Gastroesophageal sphincter (tissue), 4 donors: ENCODE measurements around the gene LMOD1. TPM values are rescaled to one million over a fixed set of nuclear protein-coding genes. Genes with fewer than 3 reads are reported as not detected.
A peak's percentile ranks its signal among the peaks of the same experiment; 100 is the strongest.

ENCODE experiments used
- ATAC-seq: fragments of 150-250 bp; one replicate; pipeline ENCODE4 v1.9.1; 2016; ENCODE audit warnings: mild to moderate bottlenecking, moderate library complexity
- H3K27ac ChIP-seq, 4 donors: fragments of 200-600 bp; sonication (generic) in 3 of 4; 1 replicate in 3 of 4; 2 replicates in 1 of 4; pipeline ENCODE4 v1.5.1; 2016 to 2019
- H3K27me3 ChIP-seq: fragments of 200-600 bp; sonication (generic); one replicate; pipeline ENCODE4 v1.5.1; 2019
- H3K36me3 ChIP-seq, 2 donors: fragments of 200-600 bp; sonication (generic); one replicate each; pipeline ENCODE4 v1.5.1; 2019; ENCODE audit warnings: control low read depth in 1 of 2
- H3K4me1 ChIP-seq, 3 donors: fragments of 200-600 bp; sonication (generic); 1 replicate in 2 of 3; 2 replicates in 1 of 3; pipeline ENCODE4 v1.5.1; 2016 to 2019; ENCODE audit warnings: control low read depth in 2 of 3
- H3K4me3 ChIP-seq, 2 donors: fragments of 200-600 bp; sonication (generic); one replicate each; pipeline ENCODE4 v1.5.1; 2019; ENCODE audit warnings: mild to moderate bottlenecking in 1 of 2, moderate library complexity in 1 of 2
- H3K9me3 ChIP-seq, 3 donors: fragments of 200-600 bp; sonication (generic); one replicate each; pipeline ENCODE4 v1.5.1; 2017 to 2019; ENCODE audit warnings: control low read depth in 2 of 3
- EP300 ChIP-seq: sonication (generic); formaldehyde crosslinking; IDR thresholded peaks from one replicate; pipeline ENCODE4 v1.6.1; 2017; ENCODE audit warnings: antibody characterized with exemption, mild to moderate bottlenecking
- POLR2A ChIP-seq, 2 donors: fragments of 450-650 bp; IDR thresholded peaks; one replicate each; pipeline ENCODE4 v1.6.1; 2017; ENCODE audit warnings: antibody characterized with exemption in 2 of 2, mild to moderate bottlenecking in 2 of 2, moderate library complexity in 1 of 2
- POLR2AphosphoS5 ChIP-seq: sonication (generic); formaldehyde crosslinking; IDR thresholded peaks from one replicate; pipeline ENCODE4 v1.6.1; 2017; ENCODE audit warnings: antibody characterized with exemption
- WGBS, 2 donors: methylation state at CpG; one replicate each; pipeline ENCODE4 v1.1.5; 2018; ENCODE audit warnings: low coverage in 1 of 2; 5-methylcytosine and 5-hydroxymethylcytosine counted together
- total RNA-seq, 4 donors: library from RNA; depleted of rRNA; stranded (reverse); fragments of >200 nt; gene quantifications; one replicate each; pipeline ENCODE4 v1.1.0, GENCODE V29; 2016
- TF ChIP-seq, protein P1 (sequence below), 4 experiments: fragments of 200-600 bp in 2 of 4; fragments of 450-650 bp in 2 of 4; sonication (generic) in 1 of 4; IDR thresholded peaks; one replicate each; pipeline ENCODE4 v1.5.1; 2017 to 2019; ENCODE audit warnings: antibody characterized with exemption in 4 of 4, mild to moderate bottlenecking in 2 of 4, moderate library complexity in 2 of 4

Gene LMOD1
- total RNA-seq, 4 donors from 2014 or later, result 1,267 to 1,570 (median 1,475) TPM

- 26 to 44% methylated on average over 12 to 14 of the region's 14 CpGs for WGBS, 2 donors
- H3K4me3 ChIP-seq, result peak overlapping the region in 1 of 2 donors; percentile 36
- no peaks in the 10 kb centered on the region for H3K27me3 ChIP-seq
- H3K9me3 ChIP-seq, result no peaks in the 10 kb centered on the region
- H3K36me3 ChIP-seq, result peaks cover 0 to 17% of the 10 kb centered on the region in 2 donors
- TF ChIP-seq, protein P1, sequence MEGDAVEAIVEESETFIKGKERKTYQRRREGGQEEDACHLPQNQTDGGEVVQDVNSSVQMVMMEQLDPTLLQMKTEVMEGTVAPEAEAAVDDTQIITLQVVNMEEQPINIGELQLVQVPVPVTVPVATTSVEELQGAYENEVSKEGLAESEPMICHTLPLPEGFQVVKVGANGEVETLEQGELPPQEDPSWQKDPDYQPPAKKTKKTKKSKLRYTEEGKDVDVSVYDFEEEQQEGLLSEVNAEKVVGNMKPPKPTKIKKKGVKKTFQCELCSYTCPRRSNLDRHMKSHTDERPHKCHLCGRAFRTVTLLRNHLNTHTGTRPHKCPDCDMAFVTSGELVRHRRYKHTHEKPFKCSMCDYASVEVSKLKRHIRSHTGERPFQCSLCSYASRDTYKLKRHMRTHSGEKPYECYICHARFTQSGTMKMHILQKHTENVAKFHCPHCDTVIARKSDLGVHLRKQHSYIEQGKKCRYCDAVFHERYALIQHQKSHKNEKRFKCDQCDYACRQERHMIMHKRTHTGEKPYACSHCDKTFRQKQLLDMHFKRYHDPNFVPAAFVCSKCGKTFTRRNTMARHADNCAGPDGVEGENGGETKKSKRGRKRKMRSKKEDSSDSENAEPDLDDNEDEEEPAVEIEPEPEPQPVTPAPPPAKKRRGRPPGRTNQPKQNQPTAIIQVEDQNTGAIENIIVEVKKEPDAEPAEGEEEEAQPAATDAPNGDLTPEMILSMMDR (IDR thresholded peaks at IDR 0.05), result no peak
- TF ChIP-seq POLR2AphosphoS5, result peak; percentile 93
- no peak for ATAC-seq
- H3K4me1 ChIP-seq, result peaks cover 28 to 99% (median 43%) of the 10 kb centered on the region in 3 donors
- peak overlapping the region; percentile 94 to 96 (median 95) for H3K27ac ChIP-seq
Measured at GRCh38 chr1:201914456-201915235, 31.7 kb downstream of the LMOD1 start.

DNA sequence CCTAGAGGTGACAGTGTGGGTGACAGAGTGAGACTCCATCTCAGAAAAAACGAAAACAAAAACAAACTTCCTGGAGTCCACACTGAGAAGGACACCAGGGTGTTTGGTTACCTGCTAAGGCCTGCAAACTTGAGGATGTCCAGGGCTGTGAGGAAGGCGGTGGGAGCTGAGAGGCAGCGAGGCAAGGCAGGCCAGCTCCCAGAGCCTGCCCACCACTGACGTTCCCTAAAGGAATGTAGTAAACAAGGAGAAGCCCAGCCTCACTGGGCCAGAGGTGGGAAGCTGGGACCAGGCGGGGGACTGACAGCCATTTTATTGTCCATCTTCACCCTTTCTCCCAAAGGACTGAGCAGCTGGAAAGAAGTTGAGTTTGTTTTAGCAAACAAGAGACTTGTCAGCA lies 33.5 kb downstream of the LMOD1 start:
- TF ChIP-seq POLR2AphosphoS5 (peak; percentile 89), EP300 (no peak), POLR2A (IDR thresholded peaks at IDR 0.05) (no peak)
- Histone ChIP-seq H3K36me3 (peaks cover 0 to 28% of the 10 kb centered on the region in 2 donors), H3K27ac (peak overlapping the region; percentile 94 to 96 (median 95)), H3K4me3 (no peak overlapping the region), H3K4me1 (peaks cover 20 to 99% (median 32%) of the 10 kb centered on the region in 3 donors), H3K9me3 (no peaks in the 10 kb centered on the region), H3K27me3 (no peaks in the 10 kb centered on the region)
- ATAC-seq, result peak; percentile 55
- 35 to 39% methylated on average over 4 to 5 of the region's 5 CpGs for WGBS, 2 donors

- peaks cover 23 to 99% (median 30%) of the 10 kb centered on the region in 3 donors for H3K4me1 ChIP-seq
- ATAC-seq, result no peak
- TF ChIP-seq POLR2A (IDR thresholded peaks at IDR 0.05), result no peak
- TF ChIP-seq, protein P1 (IDR thresholded peaks at IDR 0.05), result no peak
- no peak for TF ChIP-seq EP300
- TF ChIP-seq POLR2AphosphoS5, result no peak
- no peaks in the 10 kb centered on the region for H3K9me3 ChIP-seq
- peak overlapping the region; percentile 94 to 96 (median 95) for H3K27ac ChIP-seq
- H3K27me3 ChIP-seq, result no peaks in the 10 kb centered on the region
- 35 to 47% methylated on average over 3 to 4 of the region's 4 CpGs for WGBS, 2 donors
- H3K4me3 ChIP-seq, result no peak overlapping the region
- H3K36me3 ChIP-seq, result peaks cover 0 to 28% of the 10 kb centered on the region in 2 donors
Measured at GRCh38 chr1:201911826-201912571, 34.3 kb downstream of the LMOD1 start.

- Histone ChIP-seq H3K4me1 (peaks cover 43 to 99% (median 47%) of the 10 kb centered on the region in 3 donors), H3K27me3 (no peaks in the 10 kb centered on the region), H3K27ac (peak overlapping the region; percentile 94 to 98 (median 95)), H3K4me3 (no peak overlapping the region), H3K36me3 (peaks cover 0 to 27% of the 10 kb centered on the region in 2 donors), H3K9me3 (no peaks in the 10 kb centered on the region)
- peak; percentile 7 for TF ChIP-seq POLR2AphosphoS5
- TF ChIP-seq, protein P1 (IDR thresholded peaks at IDR 0.05), result no peak
- TF ChIP-seq POLR2A (IDR thresholded peaks at IDR 0.05), result no peak
- 48 to 80% methylated on average over 1 to 3 of the region's 6 CpGs for WGBS, 2 donors
- no peak for ATAC-seq
Measured at GRCh38 chr1:201907621-201908020, 38.7 kb downstream of the LMOD1 start.

- H3K27ac ChIP-seq, result peak overlapping the region; percentile 94 to 98 (median 95)
- H3K27me3 ChIP-seq, result no peaks in the 10 kb centered on the region
- ATAC-seq, result no peak
- H3K9me3 ChIP-seq, result no peaks in the 10 kb centered on the region
- whole genome bisulfite sequencing, 2 donors, result 100% methylated on average over 1 of the region's 3 CpGs
- H3K4me3 ChIP-seq, result no peak overlapping the region
- H3K4me1 ChIP-seq, result peaks cover 46 to 98% (median 47%) of the 10 kb centered on the region in 3 donors
- TF ChIP-seq EP300 (no peak), POLR2AphosphoS5 (no peak), POLR2A (IDR thresholded peaks at IDR 0.05) (no peak)
- TF ChIP-seq, protein P1 (IDR thresholded peaks at IDR 0.05), result no peak
- peaks cover 0 to 17% of the 10 kb centered on the region in 2 donors for H3K36me3 ChIP-seq
Measured at GRCh38 chr1:201906336-201906735, 40.0 kb downstream of the LMOD1 start.
